Brain pericyte (primary cell): Measurements from ENCODE around the gene CYP19A1.

ENCODE experiments used
- DNase-seq: peaks from one replicate; pipeline ENCODE4 v3.0.0-alpha.2; 2012; ENCODE audit warnings: low read depth, low spot score

CYP19A1 gene

DNA sequence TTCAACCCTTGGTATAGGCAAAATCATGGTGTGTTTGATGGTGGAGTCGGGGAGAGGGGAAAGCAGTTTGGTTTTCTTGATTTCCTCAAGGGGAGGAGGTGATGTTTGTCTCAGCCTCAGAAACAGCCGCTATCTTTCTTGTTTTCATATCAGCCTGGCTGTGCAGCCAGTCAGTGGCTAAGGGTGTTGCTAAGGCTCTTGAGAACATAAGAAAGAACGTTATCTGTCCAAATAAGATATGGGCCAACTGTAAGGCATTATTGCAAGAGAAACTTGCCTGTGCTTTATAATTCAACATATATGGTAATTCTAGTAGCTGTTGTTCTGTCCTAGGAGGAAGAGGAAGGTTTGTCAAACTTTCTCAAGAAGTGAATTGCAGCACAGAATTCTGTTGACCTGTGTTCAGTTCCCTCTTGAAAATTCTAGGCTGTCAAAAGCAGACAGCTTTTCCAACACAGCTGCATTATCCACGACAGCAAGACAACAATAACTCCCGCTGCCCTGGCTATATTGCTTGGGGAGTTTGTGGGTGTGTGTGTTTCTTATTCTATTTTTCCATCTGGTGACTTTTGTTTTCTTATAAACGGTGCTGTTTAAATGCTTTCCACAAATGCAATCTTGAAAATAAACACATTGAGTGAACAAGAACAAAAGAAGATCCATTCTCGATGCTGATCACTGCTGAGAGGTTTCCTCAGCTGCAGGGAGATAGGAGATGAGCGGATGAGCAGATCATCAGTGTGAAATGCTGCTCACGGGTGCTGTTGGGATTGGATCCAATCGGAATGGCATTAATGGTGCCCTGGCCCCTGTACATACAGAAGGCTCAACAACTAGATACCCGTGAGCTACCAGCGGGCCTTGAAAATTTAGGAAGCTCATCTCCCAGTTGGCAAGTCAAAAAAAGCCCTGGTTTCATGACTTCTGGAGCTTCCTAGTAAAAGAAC is 152.9 kb downstream of the CYP19A1 start:
- DNase-seq: no peak

DNA sequence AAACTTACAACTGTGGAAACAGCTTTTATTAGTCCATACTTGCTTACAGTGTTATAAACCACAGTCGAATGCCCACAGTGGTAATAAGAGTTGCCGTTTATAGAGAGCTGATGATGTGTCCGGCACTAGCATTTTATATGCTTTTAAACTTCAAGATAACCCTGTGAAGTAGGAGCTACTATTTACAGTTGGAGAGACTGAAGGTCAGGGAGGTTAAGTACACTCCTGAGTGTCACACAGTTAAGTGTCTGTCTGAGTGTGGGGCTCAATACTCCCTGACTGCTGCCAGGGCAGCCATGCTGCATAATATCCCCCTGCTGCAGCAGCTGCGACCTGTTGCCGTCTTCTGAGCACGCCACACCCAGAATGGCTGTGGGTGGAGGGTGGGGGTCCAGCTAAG is 153.8 kb downstream of the CYP19A1 start:
- no peak for DNase-seq

DNA sequence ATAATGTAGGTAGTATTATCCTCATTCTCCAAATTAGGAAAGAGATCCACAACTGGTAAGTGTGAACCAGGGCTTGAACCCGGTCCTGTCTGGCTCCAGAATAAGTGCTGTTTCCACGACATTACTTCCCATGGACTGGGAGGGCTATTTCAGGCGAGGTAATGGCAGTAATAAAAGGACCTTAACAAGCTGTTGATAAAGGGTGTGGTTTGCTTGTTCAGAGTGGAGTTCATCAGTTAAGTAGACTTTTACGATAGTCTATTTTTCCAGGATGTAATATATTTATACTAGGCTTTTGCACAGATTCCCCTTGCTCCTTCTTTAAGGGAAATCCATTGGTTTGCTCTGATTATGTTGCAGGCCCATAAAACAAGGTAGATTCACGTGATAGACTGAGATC is 155.3 kb downstream of the CYP19A1 start:
- DNase-seq: no peak

DNA sequence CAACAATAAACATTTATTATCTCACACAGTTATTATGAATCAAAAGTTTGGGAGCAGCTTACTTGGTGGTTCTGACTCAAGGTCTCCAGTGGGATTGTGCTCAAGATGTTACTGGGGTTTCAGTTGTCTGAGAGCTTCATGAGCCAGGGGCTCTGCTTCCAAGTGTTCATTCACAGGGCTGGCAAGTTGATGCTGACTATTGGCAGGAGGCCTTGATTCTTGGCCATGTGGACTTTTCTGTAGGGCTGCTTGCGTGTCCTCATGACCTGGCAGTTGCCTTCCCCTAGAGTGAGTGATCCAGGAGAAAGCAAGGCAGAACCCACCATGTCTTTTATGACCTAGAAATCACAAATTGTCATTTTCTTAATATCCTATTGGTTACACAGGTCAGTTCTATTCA is 156.5 kb downstream of the CYP19A1 start:
- no peak for DNase-seq

DNA sequence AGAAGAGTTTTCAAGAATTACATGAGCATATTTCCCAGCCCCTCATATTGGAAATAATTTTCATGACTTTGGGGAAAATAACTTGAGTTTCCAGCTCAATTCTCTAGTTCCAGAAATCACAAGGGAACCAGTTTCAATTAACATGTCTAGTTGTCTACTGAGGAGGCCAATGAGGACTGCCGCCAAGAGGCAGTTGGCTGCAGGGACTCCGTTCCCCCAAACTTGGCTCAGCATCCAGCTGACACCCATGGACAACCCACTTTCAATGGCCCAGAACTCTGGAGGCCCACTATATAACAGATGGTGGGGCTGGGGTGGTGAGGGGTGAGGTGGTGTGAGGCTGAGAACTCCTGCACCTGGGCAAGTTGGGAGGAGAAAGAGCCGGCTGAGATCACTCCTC is 157.2 kb downstream of the CYP19A1 start:
- DNase-seq: no peak

DNA sequence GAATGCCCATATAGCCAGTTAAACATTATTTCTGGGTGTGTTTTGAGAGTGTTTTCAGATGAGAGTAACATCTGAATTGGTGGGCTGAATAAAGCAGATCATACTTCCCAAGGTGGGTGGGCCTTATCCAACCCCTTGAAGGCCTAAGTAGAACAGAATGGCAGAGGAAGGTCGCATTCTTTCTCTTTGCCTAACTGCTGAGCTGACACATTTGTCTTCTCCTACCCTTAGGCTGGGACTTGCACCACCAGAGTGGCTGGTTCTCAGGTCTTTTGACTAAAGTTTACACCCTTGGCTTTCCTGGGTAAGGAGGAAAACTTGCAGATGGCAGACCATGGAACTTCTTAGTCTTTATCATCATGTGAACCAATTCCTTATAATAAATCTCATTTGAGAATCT is 157.9 kb downstream of the CYP19A1 start:
- DNase-seq: no peak

DNA sequence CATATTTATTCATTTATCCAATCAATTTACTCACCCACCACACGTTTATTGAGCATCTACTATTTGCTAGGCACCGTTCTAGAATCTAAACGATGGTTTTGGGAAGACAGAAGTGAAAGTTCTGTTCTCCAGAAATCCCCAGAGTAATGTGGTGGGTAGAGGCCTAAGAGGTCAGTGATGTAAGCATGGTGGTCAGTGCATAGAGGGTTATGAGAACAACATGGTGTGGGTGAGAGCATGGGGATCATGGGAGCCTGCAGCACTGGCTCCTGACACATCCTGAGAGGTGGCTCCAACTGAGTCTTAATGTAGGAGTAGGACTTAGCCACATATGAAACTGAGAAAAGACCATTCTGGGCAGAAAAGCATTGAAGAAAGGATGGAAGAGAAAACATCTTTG is 158.4 kb downstream of the CYP19A1 start:
- no peak for DNase-seq

DNA sequence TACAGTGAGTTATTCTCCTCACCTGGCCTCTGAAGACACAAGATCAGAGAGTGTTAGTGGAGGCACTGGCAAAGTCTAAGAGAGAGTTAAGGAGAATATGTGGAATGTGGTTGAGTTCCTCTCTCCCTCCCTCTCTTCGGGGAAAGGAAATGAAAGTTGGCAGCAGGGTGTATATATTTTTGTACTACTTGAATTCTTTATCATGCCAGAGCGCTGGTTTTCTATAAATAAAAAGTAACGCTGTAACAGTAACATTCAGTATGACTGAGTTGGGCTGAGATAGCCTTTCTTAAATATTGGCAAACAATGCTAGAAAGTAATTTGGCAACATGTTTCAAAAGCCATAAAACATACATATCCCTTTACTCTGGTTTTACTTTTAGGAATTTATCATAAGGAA is 166.2 kb downstream of the CYP19A1 start:
- no peak for DNase-seq

DNA sequence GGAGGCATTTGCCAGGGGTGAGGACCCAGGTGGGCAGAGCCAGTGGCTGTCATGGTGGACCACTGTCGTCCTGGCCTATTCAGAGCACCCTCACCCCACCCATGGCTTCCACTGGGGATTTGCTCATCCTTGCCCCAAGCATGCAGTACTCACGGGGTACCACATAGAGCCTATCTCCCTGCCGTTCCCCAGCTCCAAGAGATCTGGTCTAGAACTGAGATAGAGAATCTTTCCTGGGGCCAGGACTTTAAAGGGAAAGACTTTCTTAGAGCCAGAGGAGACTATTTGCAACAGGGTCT is 166.8 kb downstream of the CYP19A1 start:
- no peak for DNase-seq

DNA sequence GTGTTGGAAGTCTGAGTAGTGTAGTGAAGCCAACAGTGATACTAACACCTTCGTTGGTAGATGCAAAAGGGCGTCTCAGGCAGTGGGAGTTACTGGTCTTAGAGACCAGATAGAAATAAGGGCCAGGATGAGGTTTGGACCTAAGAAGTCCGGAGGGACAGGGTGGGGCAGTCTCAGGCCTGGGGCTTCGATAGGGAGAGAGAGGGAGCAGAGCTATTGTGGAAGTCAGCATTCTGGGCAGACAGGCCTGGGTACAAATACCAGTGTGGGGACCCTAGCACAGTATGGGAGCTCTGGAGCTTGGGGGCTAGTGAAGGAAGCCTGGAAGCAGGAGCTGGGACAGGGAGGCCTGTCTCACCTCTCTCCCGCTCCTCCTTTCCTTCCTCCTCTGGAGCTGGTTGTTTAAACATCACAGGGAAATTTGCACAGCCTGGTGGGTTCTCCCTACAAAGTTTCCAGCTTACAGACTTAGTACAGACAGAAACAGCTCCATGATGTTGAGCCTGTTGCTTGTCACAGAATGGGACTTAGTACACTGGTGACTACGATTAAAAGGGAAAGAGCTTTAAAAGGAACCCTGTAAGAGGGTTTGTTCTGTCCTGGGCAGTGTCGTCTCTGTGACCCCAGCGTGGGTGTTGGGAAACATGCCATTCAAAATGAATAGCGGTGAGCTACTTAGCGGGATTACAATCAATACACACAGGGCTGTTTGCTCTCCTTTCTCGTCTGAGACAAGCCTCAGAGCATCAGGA is 167.3 kb downstream of the CYP19A1 start:
- no peak for DNase-seq

DNA sequence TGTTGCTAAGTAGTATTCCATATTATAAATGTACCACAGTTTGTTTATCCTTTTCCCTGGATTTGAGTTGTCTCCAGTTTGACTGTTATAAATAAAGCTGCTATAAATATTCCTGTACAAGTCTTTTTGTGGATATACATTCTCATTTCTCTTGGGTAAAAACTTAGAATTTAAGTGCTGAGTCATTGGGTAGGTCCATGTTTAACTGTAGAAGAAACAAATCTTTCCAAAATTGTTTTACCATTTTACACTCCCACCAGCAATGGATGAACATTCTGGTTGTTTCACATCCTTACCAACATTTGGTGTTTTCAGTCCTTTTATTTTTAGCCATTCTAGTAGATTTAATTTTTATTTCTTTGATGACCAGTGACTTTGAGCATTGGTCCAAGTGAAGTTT is 169.7 kb downstream of the CYP19A1 start:
- DNase-seq: no peak

DNA sequence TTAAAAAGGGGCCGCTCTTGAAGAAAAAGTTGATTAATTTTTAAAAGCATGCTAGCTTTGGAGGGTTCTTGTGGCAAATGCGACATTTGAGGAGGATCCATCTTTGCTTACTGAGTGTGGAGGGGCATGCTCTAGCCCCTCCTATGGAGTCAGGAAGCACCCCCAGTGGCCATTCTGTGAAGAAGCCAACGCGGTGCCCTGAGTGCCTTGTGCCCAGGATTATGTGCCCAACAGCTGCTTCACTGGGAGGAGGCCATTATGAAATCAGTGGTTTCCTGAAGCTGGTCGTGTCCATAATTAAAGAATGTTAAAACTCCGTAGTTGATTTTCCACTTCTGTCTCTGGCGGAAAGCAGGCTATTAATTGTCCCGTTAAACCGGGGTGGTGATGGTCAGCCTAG is 174.6 kb downstream of the CYP19A1 start:
- no peak for DNase-seq

DNA sequence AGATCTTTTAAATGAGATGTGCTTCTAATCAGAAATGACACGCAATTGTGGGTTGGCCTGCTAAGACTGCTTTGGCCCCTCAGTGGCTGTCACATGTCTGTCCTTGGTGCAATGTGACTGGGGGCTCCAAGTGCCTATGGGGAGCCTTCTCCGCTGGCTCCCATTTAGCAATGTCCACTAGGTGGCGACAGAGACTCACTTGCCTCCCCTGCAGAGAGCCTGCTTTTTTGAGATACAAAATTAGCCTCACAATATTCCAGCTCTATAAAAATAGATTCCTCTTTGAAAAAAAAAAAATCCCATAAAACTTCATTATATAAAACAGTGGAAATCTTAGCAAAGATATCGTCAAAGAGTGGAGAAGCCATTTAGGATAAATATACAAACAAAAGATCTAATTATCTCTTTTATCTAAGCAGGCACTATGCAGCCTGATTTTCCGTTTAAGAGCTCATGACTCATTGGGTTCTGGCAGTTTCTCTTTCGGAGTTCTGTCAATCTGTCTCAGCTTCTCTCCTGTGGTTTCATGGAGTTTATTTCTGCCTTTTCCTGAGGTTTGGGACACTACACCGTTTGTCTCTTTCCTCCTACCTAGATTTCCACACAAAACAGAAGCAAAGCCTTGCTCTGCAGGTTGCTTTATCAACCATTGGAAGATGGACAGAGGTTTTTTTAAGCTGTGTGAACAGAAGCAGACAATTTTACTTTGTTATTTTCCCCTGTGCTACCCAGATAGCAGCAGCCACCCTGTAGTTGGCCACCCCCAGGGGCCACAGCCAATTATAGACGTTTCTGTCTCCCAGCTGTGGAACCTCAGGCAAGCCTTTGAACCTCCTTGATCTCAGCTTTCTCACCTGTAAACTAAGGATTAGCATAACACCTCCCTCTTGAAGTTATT is 175.3 kb downstream of the CYP19A1 start:
- peak; percentile 31 for DNase-seq

DNA sequence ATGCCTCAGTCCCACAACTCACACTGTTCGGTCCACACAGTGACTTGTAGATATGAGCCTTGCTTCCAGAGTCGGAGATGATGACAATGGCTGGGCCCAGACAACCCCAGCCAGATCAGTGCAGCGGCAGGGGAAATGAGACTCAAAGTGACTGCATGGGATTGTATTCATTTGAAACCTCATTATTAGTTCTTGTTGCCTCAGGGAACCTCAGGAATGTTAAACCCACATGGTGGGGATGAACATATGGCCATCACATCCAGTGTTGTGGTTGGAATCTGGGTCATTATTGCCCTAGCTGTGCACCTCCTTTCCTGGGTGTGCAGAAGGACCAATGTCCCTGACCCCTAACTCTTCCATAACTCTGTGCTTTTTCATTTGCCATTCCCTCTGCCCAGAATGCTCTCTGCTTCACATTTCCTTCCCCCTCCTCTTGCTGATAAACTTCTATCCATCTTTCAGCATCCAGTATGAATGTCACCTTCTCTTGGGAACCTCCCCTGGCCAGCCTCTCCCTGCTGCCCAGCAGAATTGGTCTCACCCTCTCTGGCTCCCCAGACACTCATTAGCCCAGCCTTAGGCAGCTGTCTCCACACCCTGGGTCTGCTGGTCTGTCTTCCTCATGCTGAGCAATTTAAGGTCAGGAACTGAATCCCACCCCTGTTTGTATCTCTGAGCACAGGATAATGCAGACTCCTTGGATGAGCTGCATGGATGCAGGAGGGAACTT is 176.7 kb downstream of the CYP19A1 start:
- DNase-seq: no peak

DNA sequence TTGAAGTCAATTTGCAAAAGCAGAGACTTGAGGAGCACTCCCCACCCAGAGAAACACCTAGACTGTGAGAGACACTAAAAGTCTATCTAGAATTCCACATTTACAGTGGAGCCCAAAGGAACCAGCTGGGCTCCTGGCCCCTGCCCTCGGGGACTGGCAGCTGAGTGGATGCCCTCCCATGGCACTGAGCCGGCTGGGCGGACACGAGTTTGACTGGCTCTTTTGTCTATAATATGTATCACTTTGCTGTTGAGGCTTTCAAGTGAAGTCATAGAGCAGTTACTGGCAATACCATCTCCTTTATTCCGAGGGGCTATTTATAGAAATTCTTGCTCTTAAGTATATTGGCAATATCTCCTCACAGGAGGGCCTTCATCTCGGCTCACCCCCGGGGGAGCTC is 177.9 kb downstream of the CYP19A1 start:
- no peak for DNase-seq
